ENCODE results near the gene TMTC2.

The TMTC2 gene

DNA sequence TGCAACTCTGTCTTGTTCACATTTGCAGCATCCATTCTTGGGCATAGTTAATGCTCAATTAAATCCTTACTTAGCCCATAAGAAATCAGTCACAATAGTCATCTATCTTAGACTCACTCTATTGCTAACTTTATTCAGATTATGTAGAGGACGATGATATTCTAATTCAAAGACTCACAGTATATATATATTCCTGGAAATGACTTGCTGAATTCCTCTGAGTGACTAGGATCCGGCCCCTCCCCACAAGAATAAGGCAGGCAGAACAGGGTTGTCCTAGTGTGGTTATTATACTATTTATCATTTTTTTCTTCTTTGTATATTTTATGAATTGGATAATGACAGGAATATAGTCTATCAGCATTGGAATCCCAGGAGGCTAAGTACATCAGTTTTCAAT is 275.1 kb downstream of the TMTC2 start:
- DNase-seq, result no peak

DNA sequence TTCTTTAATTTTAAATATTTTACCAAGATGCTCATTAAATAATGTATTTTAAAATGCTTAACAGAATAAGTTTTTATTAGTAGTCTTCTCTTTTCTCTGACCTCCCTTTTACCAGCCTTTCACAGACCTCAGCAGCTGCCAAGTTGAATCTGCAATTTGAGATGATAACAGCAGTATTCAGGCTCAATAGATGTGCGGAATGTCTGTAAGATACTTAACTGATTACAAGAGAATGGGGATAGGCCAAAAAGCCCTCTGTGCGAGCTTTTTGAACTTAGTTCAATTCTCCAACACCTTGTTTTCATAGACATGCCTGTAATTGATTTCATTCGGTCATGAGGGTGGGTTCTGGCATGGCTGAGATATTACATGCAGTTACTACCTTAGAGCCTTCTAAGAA is 277.2 kb downstream of the TMTC2 start:
- DNase-seq, result no peak

DNA sequence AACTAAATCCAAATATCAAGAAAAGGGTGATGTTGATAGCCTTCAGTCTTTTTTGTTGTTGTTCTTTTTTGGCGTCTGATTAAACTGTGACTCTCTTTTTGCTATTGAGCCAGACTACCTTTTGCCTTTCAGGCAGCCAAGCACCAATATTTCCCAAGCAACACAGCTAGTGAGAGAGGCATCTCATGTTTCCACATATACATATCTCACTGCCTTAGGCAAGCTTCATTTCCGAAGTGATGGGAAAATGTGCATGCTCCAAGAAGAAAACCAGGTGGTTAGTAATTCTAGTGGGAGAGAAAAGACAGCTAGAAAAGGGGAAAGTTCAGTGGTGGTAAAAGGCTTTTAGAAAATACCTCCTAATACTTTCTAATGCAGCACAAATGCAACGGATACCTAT is 277.7 kb downstream of the TMTC2 start:
- no peak for DNase-seq

DNA sequence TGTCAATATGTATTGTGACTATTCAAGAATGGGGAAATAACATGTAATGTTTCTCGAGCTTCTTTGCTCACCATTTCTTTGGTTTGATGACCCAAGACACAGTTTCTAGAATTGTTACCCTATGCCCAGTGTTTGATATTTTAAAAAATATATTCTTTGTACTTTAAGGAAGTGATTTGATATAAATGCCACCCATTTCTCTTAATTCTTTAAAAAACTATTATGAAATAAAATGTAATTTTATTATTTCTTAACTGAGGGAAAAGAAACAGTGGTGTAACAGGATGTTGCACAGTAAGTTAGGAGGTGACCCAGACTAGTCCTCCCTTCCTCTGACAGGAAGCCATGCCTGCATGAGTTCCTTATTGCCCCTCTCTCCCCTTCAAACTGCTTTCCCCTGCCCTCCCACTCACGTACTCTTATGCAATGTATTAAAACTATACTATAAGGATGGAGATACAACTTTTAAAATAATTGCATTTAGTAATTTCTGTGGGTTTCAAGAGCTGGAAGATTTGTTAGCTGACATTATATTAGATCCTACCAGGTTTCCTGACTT is 279.4 kb downstream of the TMTC2 start:
- DNase-seq, result no peak

DNA sequence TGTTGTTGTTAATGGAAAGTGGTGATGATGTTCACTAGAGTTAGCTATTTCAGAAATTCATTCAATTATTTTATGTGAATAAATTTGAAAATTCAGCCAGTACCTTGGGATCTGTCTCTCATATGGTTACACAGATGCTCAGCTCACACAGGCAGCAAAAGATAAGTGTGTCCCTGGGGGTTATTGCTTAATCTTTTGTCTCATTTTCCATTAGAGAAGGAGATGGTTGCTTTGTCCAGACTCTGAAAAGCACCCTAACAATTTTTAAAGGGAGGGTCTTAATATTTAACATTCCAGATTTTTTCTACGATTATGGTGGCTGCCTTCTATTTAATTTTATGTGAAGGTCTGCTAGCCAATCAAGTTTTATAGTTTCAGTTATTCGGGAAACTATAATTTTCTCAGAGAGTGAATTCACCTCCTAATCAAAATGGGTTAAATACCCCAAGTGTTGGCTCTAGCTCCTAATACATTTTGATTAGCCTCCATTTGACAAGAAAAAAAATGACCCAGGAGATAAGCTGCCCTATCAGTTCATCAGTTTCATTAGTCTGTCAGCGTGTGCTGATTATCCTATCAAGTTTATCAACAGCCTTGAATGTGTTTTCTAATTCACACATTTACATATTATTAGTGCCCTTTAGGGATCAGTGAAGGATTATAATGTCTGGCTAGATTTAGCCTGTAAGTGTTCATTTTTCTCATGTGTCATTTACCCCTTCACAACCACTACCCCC is 282.1 kb downstream of the TMTC2 start:
- DNase-seq, result no peak

DNA sequence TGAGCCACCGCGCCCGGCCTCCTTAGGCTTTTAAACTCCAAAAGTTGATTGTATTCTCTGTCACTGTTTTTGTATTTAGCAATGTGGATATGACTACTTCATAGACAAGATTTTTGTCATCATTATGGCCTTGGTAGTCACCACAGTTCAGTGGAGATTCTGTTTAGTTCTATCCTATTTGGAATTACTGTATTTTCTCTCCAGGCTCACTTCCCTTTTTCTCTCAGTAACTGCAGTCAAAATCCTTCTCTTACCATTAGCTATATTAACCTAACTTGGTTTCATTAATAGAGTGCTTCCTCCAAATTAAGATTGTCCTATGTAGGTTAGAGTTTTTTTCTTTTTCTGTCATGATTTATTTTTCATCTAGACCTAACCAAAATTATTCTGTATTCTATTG is 283.9 kb downstream of the TMTC2 start:
- DNase-seq, result no peak

DNA sequence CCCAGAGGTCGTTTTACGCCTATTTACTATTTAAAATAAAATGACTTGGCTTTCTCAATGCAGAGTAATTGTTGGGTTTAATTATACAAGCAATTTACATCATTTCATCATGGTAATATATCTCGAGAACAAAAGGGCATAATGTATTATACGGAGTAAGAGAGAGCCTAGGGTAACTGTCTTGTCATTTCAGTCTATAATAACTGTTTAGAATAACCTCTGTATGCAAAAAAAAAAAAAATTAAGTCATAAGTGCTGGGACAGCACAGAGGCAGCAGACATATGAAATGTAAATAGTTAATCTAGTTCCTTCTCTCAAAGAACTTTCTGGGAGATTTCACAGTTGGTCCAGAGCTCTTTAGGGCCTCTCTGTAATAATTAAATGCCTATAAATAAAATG is 284.9 kb downstream of the TMTC2 start:
- DNase-seq, result peak; percentile 94

DNA sequence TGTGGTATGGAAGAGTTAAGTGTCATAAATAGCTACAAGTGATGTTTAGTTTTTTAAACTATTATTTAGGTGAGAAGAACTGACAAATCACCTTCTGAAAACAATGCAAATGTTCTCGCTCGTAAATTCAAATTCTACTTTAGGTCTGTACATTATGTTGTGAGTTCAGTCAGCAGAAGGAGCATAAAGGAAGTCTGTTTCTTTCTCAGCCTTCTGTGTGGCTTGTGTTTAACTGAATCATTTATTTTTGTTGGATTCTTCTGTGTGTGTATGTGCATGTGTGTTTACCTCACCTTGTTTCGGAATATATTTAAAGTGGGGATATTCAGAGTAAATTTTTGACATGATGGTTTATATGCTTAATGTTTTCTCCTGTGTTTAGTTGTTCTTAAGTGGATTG is 285.9 kb downstream of the TMTC2 start:
- no peak for DNase-seq

DNA sequence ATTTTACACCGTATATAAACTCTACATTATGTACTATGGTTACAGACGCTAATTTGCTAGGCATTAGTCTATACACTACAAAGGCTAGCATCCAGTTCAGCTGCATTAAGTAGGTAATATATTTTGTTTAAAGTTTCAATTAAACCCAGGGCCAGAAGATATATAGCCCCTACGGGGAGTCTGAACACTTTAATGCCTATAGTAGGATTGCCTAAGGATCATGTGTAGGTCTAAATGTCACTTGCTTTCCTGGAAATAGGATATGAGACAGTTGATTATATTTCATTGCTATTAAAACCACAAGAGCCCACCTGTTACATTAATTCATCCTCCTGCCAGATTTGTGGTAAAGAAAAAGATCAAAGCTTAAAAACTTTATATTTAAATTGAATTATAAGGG is 286.9 kb downstream of the TMTC2 start:
- no peak for DNase-seq

DNA sequence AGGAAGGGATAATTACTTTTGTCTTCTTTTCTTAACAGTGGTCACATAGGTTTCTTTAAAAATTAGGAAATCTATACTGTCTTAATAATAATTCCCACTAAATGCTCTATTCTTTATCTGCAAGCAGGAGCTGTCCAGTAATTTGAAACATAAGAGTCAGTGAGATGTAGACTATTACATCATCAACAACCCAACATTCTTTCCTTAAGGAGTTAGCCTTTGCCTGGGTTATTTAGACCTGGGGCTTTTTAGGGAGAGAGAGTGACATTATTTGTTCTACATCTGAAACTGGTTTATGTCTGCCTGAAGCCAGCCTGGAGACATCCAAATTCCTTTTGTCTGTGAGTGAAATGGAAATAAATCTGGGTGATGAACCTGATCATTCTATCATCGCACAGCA is 294.4 kb downstream of the TMTC2 start:
- DNase-seq, result no peak

DNA sequence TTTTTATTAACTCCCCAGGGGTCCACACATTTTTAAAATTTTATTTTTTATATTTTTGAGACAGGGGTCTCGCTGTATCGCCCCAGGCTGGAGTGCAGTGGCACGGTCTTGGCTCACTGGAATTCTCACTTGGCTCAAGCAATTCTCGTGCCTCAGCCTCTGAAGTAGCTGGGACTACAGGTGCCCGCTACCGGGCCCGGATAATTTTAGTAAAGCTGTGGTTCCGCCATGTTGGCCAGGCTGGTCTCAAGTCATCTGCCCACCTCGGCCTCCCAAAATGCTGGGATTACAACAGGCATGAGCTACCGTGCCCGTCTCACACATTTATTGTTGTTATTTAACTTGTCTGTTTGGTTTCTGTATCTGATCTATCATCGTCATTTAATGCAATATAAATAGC is 307.4 kb downstream of the TMTC2 start:
- DNase-seq, result no peak

DNA sequence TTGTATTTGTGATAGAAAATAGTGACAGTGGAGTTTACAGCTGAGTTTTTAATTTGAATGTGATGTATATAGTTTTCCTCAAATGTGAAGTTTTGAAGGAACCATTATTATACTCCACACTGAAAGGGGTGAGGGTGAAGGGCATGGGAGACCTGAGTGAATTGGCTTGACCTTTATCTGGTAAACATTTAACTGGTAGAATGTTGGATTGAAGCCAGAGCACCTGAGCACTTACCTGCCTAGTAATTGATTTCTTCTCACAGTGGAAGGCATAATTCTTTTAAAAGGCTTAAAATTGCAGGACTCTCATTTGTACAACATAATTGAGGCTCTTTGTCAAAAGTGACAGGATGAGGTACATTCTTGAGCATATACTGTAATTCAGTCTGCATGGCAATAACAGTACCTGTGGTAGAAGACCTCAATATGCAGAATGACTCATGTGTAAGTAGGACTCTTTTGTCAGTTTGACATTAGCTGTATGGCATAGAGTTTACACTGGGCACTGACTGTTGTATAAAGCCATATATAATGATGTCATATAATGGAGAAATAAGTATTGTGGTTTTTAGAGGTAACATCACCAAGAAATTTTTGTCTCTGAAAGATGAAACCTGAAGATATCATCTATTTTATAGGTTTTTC is 309.6 kb downstream of the TMTC2 start:
- peak; percentile 87 for DNase-seq

DNA sequence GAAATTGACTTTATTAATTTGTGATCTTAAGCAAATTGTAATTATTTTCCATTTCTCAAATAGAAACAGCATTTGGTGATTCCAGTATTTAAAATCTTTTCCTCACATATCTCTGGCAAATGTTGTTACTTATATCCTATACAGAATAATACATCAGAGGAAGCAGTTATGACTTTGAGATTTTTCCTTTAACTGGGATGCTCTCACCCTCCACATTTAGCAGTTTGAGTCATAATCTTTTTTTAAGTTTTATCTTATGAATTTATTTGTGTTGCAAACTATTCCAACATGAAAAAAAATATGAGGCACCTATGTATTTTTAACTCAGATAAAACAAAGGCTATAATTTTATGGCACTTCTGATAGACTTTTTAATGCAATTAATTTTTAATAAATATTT is 311.8 kb downstream of the TMTC2 start:
- DNase-seq, result no peak

DNA sequence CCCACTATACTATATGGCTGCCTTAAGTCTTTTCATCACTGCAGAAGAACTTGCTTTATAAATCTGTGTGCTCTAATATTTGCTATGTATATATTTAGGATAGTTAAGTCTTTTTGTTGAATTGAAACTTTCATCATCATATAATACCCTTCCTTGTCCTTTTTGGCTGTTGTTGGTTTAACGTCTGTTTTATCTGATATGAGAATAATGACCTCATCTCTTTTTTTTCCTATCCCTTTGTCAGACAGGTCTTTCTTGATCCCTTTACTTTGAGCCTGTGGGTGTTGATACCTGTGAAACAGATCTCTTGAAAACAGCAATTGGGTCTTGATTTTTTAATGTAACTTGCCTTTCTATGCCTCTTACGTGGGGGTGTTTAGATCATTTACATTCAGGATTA is 316.3 kb downstream of the TMTC2 start:
- no peak for DNase-seq

DNA sequence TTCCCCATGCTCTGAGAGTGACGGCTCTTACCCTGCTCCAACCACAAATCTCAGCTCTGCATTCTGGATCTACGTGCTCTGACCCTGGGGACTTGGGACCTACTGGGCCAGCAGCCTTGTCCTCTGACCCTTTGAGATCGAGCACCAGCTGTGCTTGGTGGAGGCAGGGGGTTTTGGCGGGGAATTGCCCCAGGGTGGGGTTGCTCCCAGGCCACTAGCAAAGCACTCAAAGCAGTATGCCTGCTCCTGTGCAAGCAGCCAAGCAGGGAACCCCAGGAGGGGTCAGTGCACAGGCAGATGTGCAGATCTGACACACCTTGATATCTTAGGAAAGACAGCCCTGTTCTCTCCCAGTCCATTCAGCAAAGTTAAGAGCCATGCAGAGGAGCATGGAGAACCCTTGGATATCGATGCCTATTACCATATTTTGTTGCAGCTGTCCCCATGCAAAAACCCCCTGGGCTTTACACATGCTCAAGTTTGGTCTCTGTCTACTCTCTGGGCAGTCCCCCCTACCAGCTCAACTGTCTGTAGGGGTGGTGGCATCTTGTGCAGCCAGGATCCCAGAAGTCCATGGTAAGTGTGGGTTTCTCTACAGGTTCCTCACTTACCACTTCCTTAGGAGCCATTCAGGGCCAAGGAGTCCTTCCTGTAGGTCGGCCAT is 319.0 kb downstream of the TMTC2 start:
- no peak for DNase-seq

DNA sequence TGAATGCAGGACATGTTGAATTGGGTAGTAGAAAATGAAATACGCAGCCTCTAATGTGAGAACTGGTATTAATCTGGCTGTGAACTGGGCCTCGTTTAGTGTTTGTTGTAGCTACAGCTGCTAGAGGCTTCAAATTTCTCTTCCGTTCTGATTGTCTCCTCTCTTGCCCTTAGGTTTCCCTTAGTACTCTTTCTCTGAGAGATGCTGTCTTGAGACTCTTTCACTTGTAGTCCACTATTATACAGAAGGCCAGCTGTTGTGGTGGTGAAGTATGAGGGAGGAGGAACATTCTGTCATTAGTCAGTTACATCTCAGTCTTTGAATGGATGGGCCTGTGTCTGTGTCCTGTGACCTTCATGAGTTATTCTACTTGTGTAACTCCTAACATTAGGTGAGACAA is 322.0 kb downstream of the TMTC2 start:
- DNase-seq, result no peak

DNA sequence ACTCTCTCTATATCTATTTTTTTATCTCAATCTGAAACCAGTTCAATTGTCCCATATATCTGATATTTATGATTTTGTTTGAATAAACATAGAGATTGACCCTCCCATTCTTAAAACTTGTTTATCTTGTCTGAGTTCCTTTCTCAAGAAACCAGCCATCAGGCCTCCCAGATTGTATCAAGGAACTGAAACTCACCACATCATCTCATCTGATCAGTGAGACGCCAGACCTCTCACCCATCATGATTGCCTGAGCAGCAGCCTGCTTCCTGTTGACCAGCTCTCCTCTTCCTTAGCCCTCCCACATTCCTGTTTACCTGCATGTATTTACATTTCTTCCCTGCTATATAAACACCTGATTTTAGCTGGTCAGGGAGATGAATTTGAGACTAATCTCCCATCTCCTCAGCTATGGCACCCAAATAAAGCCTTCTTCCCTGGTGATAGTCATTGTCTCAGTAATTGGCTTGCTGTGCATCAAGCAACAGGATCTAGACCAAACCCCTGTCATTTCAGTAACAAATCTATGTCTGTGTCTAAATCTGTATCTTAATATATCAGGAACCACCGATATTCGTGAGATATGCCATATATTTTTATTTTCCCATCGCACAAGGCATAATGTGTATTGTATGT is 323.6 kb downstream of the TMTC2 start:
- no peak for DNase-seq

DNA sequence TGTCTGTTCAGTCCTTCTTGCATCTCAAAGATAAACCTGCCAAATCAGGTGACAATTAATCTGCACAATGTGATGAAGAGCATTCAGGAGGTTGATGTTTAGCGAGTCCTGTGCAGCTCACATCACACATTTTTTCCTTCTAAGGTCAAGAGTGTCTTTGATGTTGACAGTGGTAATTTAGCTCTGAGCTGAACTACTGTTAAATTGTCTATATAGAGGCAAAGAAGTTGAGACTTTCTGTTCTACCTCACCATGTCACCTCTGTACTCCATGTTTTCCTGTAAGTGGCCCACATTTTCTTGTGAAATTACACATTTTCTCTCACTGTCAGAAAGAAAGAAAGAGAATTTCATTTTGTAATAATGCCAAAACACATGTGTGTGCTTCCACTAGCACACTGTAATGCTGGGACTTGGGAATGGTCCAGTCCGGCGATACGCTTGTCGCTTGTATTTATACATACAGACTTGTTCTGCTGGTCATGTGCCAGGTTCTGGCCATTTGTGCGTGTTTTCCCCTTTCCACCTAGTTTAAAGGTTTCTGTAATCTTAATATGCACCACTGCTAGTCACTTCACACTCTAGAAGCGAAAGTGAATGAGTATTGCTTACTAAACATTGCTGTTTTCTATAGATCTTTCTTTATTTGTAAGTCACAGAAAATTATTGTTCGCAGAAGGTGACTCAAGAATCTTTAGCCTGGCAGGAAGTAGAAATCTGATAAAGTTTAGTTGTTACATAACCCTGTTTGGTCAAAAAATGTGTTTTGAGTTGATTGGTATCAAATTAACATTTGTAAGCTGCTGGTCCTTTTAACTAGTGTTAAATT is 328.9 kb downstream of the TMTC2 start:
- DNase-seq, result no peak

DNA sequence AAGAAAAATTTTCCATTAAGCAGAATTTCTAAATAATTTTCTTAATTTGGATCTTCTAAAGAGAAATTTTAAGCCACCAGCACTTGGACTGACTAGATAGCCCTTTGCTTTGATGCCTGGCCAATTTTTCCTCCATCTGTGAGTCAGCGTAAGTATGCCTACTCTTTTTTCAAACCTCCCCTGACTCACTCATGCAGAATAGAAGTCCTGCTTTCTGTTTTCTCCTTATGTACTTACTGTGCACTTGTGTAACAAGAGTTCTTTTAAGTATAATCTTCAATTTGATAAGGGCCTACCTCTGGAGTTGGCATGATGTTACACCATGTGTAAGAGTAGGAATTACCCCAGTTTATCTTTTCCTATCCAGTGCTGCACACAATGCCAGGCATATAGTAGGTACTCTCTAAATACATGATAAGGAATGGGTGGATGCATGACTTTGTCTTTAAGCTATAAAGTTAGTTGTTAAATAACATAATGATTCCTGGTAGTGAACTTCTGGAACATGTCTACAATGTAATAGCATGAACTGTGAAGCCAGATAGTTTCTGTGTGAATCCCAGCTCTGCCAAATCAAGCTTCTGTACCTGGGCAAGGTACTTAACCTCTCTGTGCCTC is 329.6 kb downstream of the TMTC2 start:
- no peak for DNase-seq

DNA sequence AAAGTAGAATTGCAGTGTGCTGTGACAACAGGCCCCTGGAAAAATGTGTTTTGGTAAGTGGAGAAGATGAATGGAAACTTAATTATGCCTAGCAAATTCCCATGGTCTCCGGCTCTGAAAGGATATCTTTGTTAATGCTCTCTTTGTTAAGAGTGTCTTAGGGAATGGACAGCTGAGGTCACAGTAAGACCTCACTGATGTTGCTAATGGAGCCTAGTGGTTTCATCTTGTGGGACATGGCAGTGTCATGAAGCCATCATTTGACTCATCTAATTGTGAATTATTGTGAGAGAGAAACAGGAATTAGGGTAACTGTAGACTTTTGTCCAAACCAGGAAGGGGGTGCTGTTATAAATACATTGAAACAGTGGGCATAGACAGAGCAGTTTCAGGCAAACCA is 330.3 kb downstream of the TMTC2 start:
- DNase-seq, result no peak

DNA sequence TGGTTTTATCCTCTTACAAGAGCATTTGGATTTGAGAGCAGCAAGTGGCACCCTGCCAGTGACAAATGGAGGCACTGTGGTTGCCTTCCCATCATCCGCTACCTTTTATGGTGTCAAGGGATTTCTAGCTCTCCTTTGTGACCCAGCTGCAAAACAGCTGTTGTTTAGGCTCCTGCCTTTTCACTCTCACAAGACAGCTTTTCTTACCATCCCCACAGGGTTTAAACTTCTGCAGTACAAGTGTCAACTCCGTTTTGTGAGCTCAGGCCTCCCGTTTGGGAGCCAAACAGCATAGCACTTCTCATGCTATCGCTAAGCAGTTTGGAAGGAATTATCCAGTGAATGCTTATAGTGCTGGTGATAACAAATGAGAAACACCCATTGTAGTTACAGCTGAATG is 331.4 kb downstream of the TMTC2 start:
- DNase-seq, result no peak

DNA sequence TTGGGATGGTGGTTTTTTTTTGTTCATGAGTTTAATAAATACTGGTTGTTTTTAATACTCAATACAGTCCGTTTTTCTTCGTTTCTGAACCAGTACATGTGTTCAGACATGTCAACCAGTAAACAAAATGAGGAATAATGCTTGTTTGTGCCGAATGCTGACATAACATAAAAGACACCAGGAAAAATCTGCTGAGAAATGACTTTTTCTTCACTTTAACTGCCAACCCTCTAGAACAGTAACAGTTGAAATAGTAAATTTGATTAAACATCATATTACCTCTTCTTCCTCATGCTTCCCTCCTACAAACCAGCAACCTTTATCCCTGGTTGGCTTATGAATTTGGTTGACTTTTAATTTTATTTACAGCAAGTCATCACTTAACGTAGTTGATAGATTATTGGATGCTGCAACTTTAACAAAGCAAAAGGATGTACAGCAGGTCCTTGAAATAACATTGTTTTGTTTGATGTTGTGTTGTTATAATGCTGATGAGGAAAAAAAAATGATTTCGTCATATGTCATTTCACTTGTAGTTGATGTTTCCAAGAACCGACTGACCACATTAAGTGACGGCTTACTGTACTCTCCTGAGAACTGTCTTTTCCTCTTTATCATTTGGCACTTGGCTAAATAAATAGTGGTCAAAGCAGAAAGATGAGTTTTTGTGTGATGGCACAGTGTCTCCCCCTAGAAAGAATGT is 340.5 kb downstream of the TMTC2 start:
- no peak for DNase-seq

Data from NCI-H1436 treated with DMSO at 0.1 percent for 48 hours (cell line).